WTC11 (cell line): Measurements from ENCODE around the gene UBASH3A. TPM values are rescaled to one million over a fixed set of nuclear protein-coding genes. Genes with fewer than 3 reads are reported as not detected.

ENCODE experiments used
- ATAC-seq: fragments of 200-7000 bp; cut with Tn5 transposase; 2 replicates; pipeline ENCODE4 v1.10.0; 2021; ENCODE audit warnings: mild to moderate bottlenecking, moderate library complexity
- CTCF ChIA-PET: fragments of 300-600 bp; sonication (Branson Sonifier 250); formaldehyde crosslinking; loops from one replicate; lab custom pipeline; 2021; ENCODE audit warnings: antibody characterized with exemption; lab: Charles Lee
- POLR2A ChIA-PET: fragments of 350-600 bp; sonication (Branson Sonifier 250); formaldehyde crosslinking; loops from one replicate; lab custom pipeline; 2021; ENCODE audit warnings: antibody characterized with exemption; lab: Charles Lee
- DNase-seq: peaks from one replicate; pipeline ENCODE4 v3.0.0; 2021; ENCODE audit warnings: low spot score
- H3K27ac Mint-ChIP-seq: 2 replicates; pipeline ENCODE4 v1.8.0; 2021; ENCODE audit warnings: mixed read lengths
- H3K27me3 Mint-ChIP-seq: 2 replicates; pipeline ENCODE4 v1.8.0; 2021; ENCODE audit warnings: low read depth, mild to moderate bottlenecking, moderate library complexity, mixed read lengths
- H3K36me3 Mint-ChIP-seq: 2 replicates; pipeline ENCODE4 v1.8.0; 2021; ENCODE audit warnings: mixed read lengths
- H3K4me1 Mint-ChIP-seq: 2 replicates; pipeline ENCODE4 v1.8.0; 2022; ENCODE audit warnings: mixed read lengths
- H3K4me3 Mint-ChIP-seq: 2 replicates; pipeline ENCODE4 v1.8.0; 2021; ENCODE audit warnings: mild to moderate bottlenecking, moderate library complexity, mixed read lengths
- H3K9me3 Mint-ChIP-seq: 2 replicates; pipeline ENCODE4 v1.8.0; 2021; ENCODE audit warnings: mixed read lengths
- CTCF ChIP-seq: fragments of 200-600 bp; IDR thresholded peaks from 2 replicates; pipeline ENCODE4 v1.8.0; 2022; ENCODE audit warnings: antibody characterized with exemption
- E2F4 ChIP-seq: sonication (generic); formaldehyde crosslinking; IDR thresholded peaks from 2 replicates; pipeline ENCODE4 v1.8.1; 2022; ENCODE audit warnings: low read depth, mild to moderate bottlenecking, moderate library complexity, missing genetic modification reagents, borderline replicate concordance
- EMX1 ChIP-seq: fragments of 250-450 bp; sonication (Bioruptor Pico); IDR thresholded peaks from 2 replicates; pipeline ENCODE4 v1.8.0; 2021; ENCODE audit warnings: mild to moderate bottlenecking
- ETV6 ChIP-seq: sonication (generic); formaldehyde crosslinking; IDR thresholded peaks from 2 replicates; pipeline ENCODE4 v1.8.1; 2022; ENCODE audit warnings: mild to moderate bottlenecking, missing genetic modification reagents
- FOXJ3 ChIP-seq: sonication (generic); formaldehyde crosslinking; IDR thresholded peaks from 2 replicates; pipeline ENCODE4 v1.9.0; 2021; ENCODE audit warnings: missing genetic modification reagents, mild to moderate bottlenecking, borderline replicate concordance
- IRF1 ChIP-seq: sonication (generic); formaldehyde crosslinking; IDR thresholded peaks from 2 replicates; pipeline ENCODE4 v1.8.0; 2023; ENCODE audit warnings: missing genetic modification reagents
- MLX ChIP-seq: sonication (generic); formaldehyde crosslinking; IDR thresholded peaks from 2 replicates; pipeline ENCODE4 v1.8.1; 2023; ENCODE audit warnings: mild to moderate bottlenecking, missing genetic modification reagents, moderate library complexity
- NFE2L1 ChIP-seq: sonication (generic); formaldehyde crosslinking; IDR thresholded peaks from 2 replicates; pipeline ENCODE4 v1.8.1; 2023; ENCODE audit warnings: missing genetic modification reagents
- total RNA-seq: library from RNA; stranded (reverse); gene quantifications from 3 replicates; pipeline ENCODE4 v1.2.3, GENCODE V29; 2021
- TF ChIP-seq, protein P1 (sequence below): fragments of 250-450 bp; sonication (Bioruptor Pico); IDR thresholded peaks from 2 replicates; pipeline ENCODE4 v2.1.2; 2022; ENCODE audit warnings: mild to moderate bottlenecking, moderate library complexity
- TF ChIP-seq, protein P2 (sequence below): sonication (generic); formaldehyde crosslinking; IDR thresholded peaks from 2 replicates; pipeline ENCODE4 v1.8.1; 2022; ENCODE audit warnings: missing genetic modification reagents, borderline replicate concordance

The UBASH3A gene
- total RNA-seq, 1 experiment from 2014 or later = not detected

GRCh38 chr21:42455196-42455595, 51.5 kb downstream of the UBASH3A start:
- CTCF ChIA-PET = interaction anchor here (0.9 to 2.5 kb wide), 3 partner anchors 12 to 196 kb away, joined by 3 to 9 read pairs (median 3); no protein-coding TSS in a partner anchor
- DNase-seq = no peak
- TF ChIP-seq E2F4 (no peak), FOXJ3 (CRISPR knock-in tag) (no peak), NFE2L1 (CRISPR knock-in tag) (no peak), ETV6 (CRISPR knock-in tag) (no peak), CTCF (no peak)
- TF ChIP-seq, protein P1, sequence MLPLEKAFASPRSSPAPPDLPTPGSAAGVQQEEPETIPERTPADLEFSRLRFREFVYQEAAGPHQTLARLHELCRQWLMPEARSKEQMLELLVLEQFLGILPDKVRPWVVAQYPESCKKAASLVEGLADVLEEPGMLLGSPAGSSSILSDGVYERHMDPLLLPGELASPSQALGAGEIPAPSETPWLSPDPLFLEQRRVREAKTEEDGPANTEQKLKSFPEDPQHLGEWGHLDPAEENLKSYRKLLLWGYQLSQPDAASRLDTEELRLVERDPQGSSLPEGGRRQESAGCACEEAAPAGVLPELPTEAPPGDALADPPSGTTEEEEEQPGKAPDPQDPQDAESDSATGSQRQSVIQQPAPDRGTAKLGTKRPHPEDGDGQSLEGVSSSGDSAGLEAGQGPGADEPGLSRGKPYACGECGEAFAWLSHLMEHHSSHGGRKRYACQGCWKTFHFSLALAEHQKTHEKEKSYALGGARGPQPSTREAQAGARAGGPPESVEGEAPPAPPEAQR = no peak
- TF ChIP-seq, protein P2, sequence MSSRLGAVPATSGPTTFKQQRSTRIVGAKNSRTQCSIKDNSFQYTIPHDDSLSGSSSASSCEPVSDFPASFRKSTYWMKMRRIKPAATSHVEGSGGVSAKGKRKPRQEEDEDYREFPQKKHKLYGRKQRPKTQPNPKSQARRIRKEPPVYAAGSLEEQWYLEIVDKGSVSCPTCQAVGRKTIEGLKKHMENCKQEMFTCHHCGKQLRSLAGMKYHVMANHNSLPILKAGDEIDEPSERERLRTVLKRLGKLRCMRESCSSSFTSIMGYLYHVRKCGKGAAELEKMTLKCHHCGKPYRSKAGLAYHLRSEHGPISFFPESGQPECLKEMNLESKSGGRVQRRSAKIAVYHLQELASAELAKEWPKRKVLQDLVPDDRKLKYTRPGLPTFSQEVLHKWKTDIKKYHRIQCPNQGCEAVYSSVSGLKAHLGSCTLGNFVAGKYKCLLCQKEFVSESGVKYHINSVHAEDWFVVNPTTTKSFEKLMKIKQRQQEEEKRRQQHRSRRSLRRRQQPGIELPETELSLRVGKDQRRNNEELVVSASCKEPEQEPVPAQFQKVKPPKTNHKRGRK (CRISPR knock-in tag) = no peak
- no peak for ATAC-seq
- Mint-ChIP-seq H3K9me3 (peaks cover 14% of the 10 kb centered on the region), H3K4me3 (no peak overlapping the region), H3K27ac (no peak overlapping the region; the same call in 1 of the 2 replicates), H3K4me1 (peaks cover 13% of the 10 kb centered on the region), H3K36me3 (peaks cover 4% of the 10 kb centered on the region; the same call in 1 of the 2 replicates), H3K27me3 (peaks cover 2% of the 10 kb centered on the region)
- POLR2A ChIA-PET = no interaction called here

DNA sequence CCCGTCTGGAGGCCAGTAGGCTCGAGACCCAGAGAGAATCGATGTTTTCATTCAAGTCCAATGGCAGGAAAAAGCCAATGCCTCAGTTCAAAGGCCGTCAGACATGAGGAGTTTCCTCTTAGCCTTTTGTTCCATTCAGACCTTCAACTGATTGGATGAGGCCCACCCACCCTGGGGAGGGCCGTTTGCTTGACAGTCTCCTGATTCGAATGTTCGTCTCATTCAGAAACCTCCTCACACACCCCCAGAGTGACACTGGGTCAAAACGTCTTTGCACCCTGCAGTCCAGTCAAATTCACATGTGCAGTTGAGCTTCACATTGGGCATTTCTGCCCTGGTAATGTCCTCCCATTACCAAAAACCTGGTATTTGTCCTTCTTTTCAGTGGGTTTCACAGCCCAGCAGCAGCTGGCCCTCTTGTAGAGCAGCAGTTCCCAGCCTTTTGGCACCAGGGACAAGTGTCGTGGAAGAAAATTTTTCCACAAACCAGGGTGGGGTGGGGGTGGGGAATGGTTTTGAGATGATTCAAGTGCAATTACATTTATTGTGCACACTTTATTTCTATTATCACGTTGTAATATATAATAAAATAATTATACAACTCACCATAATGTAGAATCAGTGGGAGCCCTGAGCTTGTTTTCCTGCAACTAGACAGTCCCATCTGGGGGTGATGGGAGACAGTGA, 52.2 kb downstream of the UBASH3A start:
- H3K9me3 Mint-ChIP-seq = peaks cover 17% of the 10 kb centered on the region
- H3K4me1 Mint-ChIP-seq = peaks cover 10% of the 10 kb centered on the region; the same call in 1 of the 2 replicates
- peaks cover 4% of the 10 kb centered on the region; the same call in 1 of the 2 replicates for H3K36me3 Mint-ChIP-seq
- H3K27me3 Mint-ChIP-seq = peaks cover 4% of the 10 kb centered on the region
- no peak overlapping the region for H3K27ac Mint-ChIP-seq
- ChIA-PET POLR2A (no interaction called here), CTCF (interaction anchor here (1.0 to 2.5 kb wide), 3 partner anchors 11 to 146 kb away, joined by 3 to 9 read pairs (median 3); no protein-coding TSS in a partner anchor)
- ATAC-seq (no peak), DNase-seq (no peak)
- no peak overlapping the region for H3K4me3 Mint-ChIP-seq
- no peak for TF ChIP-seq EMX1 (CRISPR knock-in tag)
- TF ChIP-seq, protein P1 = no peak
- TF ChIP-seq MLX (CRISPR knock-in tag) = no peak

GRCh38 chr21:42456457-42456856, 52.8 kb downstream of the UBASH3A start:
- Mint-ChIP-seq H3K4me3 (no peak overlapping the region), H3K9me3 (peaks cover 17% of the 10 kb centered on the region), H3K36me3 (peaks cover 4% of the 10 kb centered on the region; the same call in 1 of the 2 replicates), H3K27me3 (peaks cover 4% of the 10 kb centered on the region), H3K4me1 (peaks cover 14% of the 10 kb centered on the region), H3K27ac (no peak overlapping the region)
- ChIA-PET POLR2A (no interaction called here), CTCF (interaction anchor here (1.0 to 2.5 kb wide), 2 partner anchors 11 to 146 kb away, joined by 3 to 9 read pairs; no protein-coding TSS in a partner anchor)
- DNase-seq (no peak), ATAC-seq (no peak)
- TF ChIP-seq IRF1 (CRISPR knock-in tag) = no peak
- TF ChIP-seq MLX (CRISPR knock-in tag) = no peak
